Muscle of back (tissue), 11 donors: Measurements from ENCODE around the gene EIF6. TPM values are rescaled to one million over a fixed set of nuclear protein-coding genes. Genes with fewer than 3 reads are reported as not detected.
"Not testable (repeated sequence)": the region's sequence is repeated elsewhere in the genome, so short reads cannot be mapped to it uniquely, and the experiment has no call there.

Experiments
- DNase-seq, 3 donors: peaks; one replicate each; pipeline versions ENCODE4 v3.0.0 to v3.0.0-alpha.2; 2013
- polyA plus RNA-seq, 10 donors: library from polyadenylated mRNA; unstranded; fragments of 120-200 nt; gene quantifications; one replicate each; pipeline ENCODE4 v1.2.1, GENCODE V29; 2013; ENCODE audit not compliant: insufficient read length in 10 of 10

EIF6 gene
- polyA plus RNA-seq, 10 donors: 50.4 to 100 (median 69.3) TPM

GRCh38 chr20:35262731-35263531, 21.6 kb downstream of the EIF6 start:
- peak in 1 of 3 donors; percentile 31 for DNase-seq

- DNase-seq: not testable (repeated sequence)
Observed at GRCh38 chr20:35262321-35262720, 22.3 kb downstream of the EIF6 start.

- DNase-seq: no peak
Observed at GRCh38 chr20:35260426-35260825, 24.1 kb downstream of the EIF6 start.

GRCh38 chr20:35257175-35257909, 27.2 kb downstream of the EIF6 start:
- DNase-seq: no peak

GRCh38 chr20:35254448-35254999, 30.0 kb downstream of the EIF6 start:
- DNase-seq: no peak

- no peak for DNase-seq
Observed at GRCh38 chr20:35253010-35253409, 31.6 kb downstream of the EIF6 start.

GRCh38 chr20:35252598-35252997, 32.0 kb downstream of the EIF6 start:
- not testable (repeated sequence) for DNase-seq

- no peak for DNase-seq
Observed at GRCh38 chr20:35252037-35252461, 32.5 kb downstream of the EIF6 start.

GRCh38 chr20:35251613-35251940, 33.0 kb downstream of the EIF6 start:
- DNase-seq: no peak

- no peak for DNase-seq
Observed at GRCh38 chr20:35248641-35249475, 35.7 kb downstream of the EIF6 start.

- no peak for DNase-seq
Observed at GRCh38 chr20:35246723-35247122, 37.8 kb downstream of the EIF6 start.

GRCh38 chr20:35243986-35244385, 40.6 kb downstream of the EIF6 start:
- DNase-seq: no peak

GRCh38 chr20:35243317-35243716, 41.3 kb downstream of the EIF6 start:
- no peak for DNase-seq

- DNase-seq: no peak
Observed at GRCh38 chr20:35240811-35241293, 43.7 kb downstream of the EIF6 start.

GRCh38 chr20:35240083-35240810, 44.3 kb downstream of the EIF6 start:
- no peak for DNase-seq

GRCh38 chr20:35238735-35239134, 45.8 kb downstream of the EIF6 start:
- DNase-seq: no peak

- no peak for DNase-seq
Observed at GRCh38 chr20:35238170-35238569, 46.4 kb downstream of the EIF6 start.

GRCh38 chr20:35237486-35237885, 47.1 kb downstream of the EIF6 start:
- no peak for DNase-seq

- no peak for DNase-seq
Observed at GRCh38 chr20:35235881-35236280, 48.7 kb downstream of the EIF6 start.

- peak in 1 of 3 donors; percentile 84 for DNase-seq
Observed at GRCh38 chr20:35232575-35232974, 52.0 kb downstream of the EIF6 start.
